ENCODE measurements around the gene KIAA1586.

The KIAA1586 gene

DNA sequence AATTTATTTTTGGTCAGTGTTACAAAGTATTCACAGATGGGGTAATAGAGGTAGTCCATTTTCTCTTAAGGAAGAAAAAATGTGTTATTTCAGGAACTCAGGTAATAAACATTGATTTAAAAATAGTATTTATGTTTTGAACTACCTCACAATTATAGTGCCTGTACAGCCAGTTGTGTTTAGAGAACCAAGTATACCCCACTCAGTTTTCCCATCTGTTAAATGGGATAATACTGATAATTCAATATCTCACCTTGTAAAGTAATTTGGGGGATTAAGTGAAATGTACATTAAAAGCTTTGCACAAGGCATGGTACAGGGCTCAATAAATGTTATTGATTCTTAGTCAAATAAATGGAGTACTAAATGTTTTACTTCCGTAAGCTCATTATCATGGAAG, 48.2 kb downstream of the KIAA1586 start:
- Histone ChIP-seq H3K36me3 (ENCODE audit: insufficient read depth, low read length) (peaks cover 20% of the 10 kb centered on the region), H3F3A (ENCODE audit: low read depth) (no peaks in the 10 kb centered on the region), H3K4me2 (ENCODE audit: low read depth, low read length, poor library complexity, severe bottlenecking) (peak overlapping the region; percentile 99), H3K79me2 (ENCODE audit: insufficient read depth, low read length) (peaks cover 82% of the 10 kb centered on the region), H3K27me3 (ENCODE audit: insufficient read depth, low read length, poor library complexity, severe bottlenecking) (no peaks in the 10 kb centered on the region), H4K20me1 (ENCODE audit: insufficient read depth, low read length, poor library complexity, severe bottlenecking) (peaks cover 79% of the 10 kb centered on the region), H3K9me3 (ENCODE audit: insufficient read depth, low read depth, low read length) (no peaks in the 10 kb centered on the region), H3K9me2 (replicated peaks; ENCODE audit: low read depth, low read length) (no peaks in the 10 kb centered on the region), H3K4me3 (ENCODE audit: low read length, poor library complexity, severe bottlenecking) (peak overlapping the region; percentile 42), H2AFZ (ENCODE audit: low read length) (no peak overlapping the region), H3K4me1 (ENCODE audit: insufficient read depth, low read length, poor library complexity, severe bottlenecking) (peaks cover 48% of the 10 kb centered on the region), H3K9ac (ENCODE audit: low read depth, low read length, poor library complexity, severe bottlenecking) (no peak overlapping the region)
- TF ChIP-seq, protein P1, sequence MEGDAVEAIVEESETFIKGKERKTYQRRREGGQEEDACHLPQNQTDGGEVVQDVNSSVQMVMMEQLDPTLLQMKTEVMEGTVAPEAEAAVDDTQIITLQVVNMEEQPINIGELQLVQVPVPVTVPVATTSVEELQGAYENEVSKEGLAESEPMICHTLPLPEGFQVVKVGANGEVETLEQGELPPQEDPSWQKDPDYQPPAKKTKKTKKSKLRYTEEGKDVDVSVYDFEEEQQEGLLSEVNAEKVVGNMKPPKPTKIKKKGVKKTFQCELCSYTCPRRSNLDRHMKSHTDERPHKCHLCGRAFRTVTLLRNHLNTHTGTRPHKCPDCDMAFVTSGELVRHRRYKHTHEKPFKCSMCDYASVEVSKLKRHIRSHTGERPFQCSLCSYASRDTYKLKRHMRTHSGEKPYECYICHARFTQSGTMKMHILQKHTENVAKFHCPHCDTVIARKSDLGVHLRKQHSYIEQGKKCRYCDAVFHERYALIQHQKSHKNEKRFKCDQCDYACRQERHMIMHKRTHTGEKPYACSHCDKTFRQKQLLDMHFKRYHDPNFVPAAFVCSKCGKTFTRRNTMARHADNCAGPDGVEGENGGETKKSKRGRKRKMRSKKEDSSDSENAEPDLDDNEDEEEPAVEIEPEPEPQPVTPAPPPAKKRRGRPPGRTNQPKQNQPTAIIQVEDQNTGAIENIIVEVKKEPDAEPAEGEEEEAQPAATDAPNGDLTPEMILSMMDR (conservative IDR thresholded peaks at IDR 0.05; ENCODE audit: low read length): no peak
- TF ChIP-seq EZH2phosphoT487 (IDR thresholded peaks at IDR 0.05; ENCODE audit: borderline replicate concordance): no peak

- Histone ChIP-seq H3F3A (ENCODE audit: low read depth) (no peaks in the 10 kb centered on the region), H2AFZ (ENCODE audit: low read length) (no peak overlapping the region), H3K79me2 (ENCODE audit: insufficient read depth, low read length) (peaks cover 97% of the 10 kb centered on the region), H3K9me2 (replicated peaks; ENCODE audit: low read depth, low read length) (no peaks in the 10 kb centered on the region), H3K4me3 (ENCODE audit: low read length, poor library complexity, severe bottlenecking) (no peak overlapping the region), H3K4me2 (ENCODE audit: low read depth, low read length, poor library complexity, severe bottlenecking) (peak overlapping the region; percentile 57), H4K20me1 (ENCODE audit: insufficient read depth, low read length, poor library complexity, severe bottlenecking) (peaks cover 83% of the 10 kb centered on the region), H3K9me3 (ENCODE audit: insufficient read depth, low read depth, low read length) (no peaks in the 10 kb centered on the region), H3K36me3 (ENCODE audit: insufficient read depth, low read length) (peaks cover 49% of the 10 kb centered on the region), H3K27me3 (ENCODE audit: insufficient read depth, low read length, poor library complexity, severe bottlenecking) (no peaks in the 10 kb centered on the region), H3K9ac (ENCODE audit: low read depth, low read length, poor library complexity, severe bottlenecking) (no peak overlapping the region), H3K4me1 (ENCODE audit: insufficient read depth, low read length, poor library complexity, severe bottlenecking) (peaks cover 35% of the 10 kb centered on the region)
- TF ChIP-seq, protein P1 (conservative IDR thresholded peaks at IDR 0.05; ENCODE audit: low read length): no peak
- TF ChIP-seq EZH2phosphoT487 (IDR thresholded peaks at IDR 0.05; ENCODE audit: borderline replicate concordance): no peak
These were observed 51.1 kb downstream of the KIAA1586 start for GRCh38 chr6:57097596-57097995.

DNA sequence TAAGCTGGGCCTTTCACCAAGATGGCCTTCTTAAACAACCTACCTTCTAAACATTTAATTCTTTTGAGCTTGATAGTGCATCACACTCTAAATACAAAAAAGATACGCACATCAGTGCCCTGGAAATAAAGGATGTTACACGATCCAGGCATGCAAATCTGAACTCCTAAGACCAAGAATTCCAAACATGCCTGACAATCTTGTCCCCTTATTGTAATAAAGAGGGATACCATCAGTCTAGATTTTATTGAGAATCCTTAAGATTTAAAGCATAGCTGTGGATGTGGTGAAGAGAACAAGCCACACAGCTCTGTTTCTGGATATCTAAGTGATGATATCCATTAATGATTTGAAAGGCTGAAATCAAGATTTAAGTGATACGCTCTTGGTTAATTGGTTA, 56.5 kb downstream of the KIAA1586 start:
- Histone ChIP-seq H3K9me2 (replicated peaks; ENCODE audit: low read depth, low read length) (no peaks in the 10 kb centered on the region), H3K27me3 (ENCODE audit: insufficient read depth, low read length, poor library complexity, severe bottlenecking) (no peaks in the 10 kb centered on the region), H3K9me3 (ENCODE audit: insufficient read depth, low read depth, low read length) (no peaks in the 10 kb centered on the region), H3K36me3 (ENCODE audit: insufficient read depth, low read length) (peaks cover 60% of the 10 kb centered on the region), H3F3A (ENCODE audit: low read depth) (no peaks in the 10 kb centered on the region), H4K20me1 (ENCODE audit: insufficient read depth, low read length, poor library complexity, severe bottlenecking) (peaks cover 65% of the 10 kb centered on the region), H3K4me3 (ENCODE audit: low read length, poor library complexity, severe bottlenecking) (no peak overlapping the region), H3K4me1 (ENCODE audit: insufficient read depth, low read length, poor library complexity, severe bottlenecking) (peaks cover 9% of the 10 kb centered on the region), H2AFZ (ENCODE audit: low read length) (no peak overlapping the region), H3K4me2 (ENCODE audit: low read depth, low read length, poor library complexity, severe bottlenecking) (no peak overlapping the region), H3K9ac (ENCODE audit: low read depth, low read length, poor library complexity, severe bottlenecking) (no peak overlapping the region), H3K79me2 (ENCODE audit: insufficient read depth, low read length) (peaks cover 91% of the 10 kb centered on the region)
- TF ChIP-seq, protein P1 (conservative IDR thresholded peaks at IDR 0.05; ENCODE audit: low read length): no peak
- no peak for TF ChIP-seq EZH2phosphoT487 (IDR thresholded peaks at IDR 0.05; ENCODE audit: borderline replicate concordance)
